Left hindlimb (tissue), 1 donor: ENCODE results near the gene BPIFA2.
"Not testable (repeated sequence)": the region's sequence is repeated elsewhere in the genome, so short reads cannot be mapped to it uniquely, and the experiment has no call there.

Experiments
- DNase-seq: peaks from one replicate; pipeline ENCODE4 v3.0.0-alpha.2; 2018

Gene BPIFA2, protein sequence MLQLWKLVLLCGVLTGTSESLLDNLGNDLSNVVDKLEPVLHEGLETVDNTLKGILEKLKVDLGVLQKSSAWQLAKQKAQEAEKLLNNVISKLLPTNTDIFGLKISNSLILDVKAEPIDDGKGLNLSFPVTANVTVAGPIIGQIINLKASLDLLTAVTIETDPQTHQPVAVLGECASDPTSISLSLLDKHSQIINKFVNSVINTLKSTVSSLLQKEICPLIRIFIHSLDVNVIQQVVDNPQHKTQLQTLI

GRCh38 chr20:33167859-33168258 lies at the start of gene BPIFA2:
Gene BPIFA2, plus strand, starts transcription at chr20:33168159. Its CDS starts 987 bp downstream, at chr20:33169146.
- DNase-seq: no peak

DNA sequence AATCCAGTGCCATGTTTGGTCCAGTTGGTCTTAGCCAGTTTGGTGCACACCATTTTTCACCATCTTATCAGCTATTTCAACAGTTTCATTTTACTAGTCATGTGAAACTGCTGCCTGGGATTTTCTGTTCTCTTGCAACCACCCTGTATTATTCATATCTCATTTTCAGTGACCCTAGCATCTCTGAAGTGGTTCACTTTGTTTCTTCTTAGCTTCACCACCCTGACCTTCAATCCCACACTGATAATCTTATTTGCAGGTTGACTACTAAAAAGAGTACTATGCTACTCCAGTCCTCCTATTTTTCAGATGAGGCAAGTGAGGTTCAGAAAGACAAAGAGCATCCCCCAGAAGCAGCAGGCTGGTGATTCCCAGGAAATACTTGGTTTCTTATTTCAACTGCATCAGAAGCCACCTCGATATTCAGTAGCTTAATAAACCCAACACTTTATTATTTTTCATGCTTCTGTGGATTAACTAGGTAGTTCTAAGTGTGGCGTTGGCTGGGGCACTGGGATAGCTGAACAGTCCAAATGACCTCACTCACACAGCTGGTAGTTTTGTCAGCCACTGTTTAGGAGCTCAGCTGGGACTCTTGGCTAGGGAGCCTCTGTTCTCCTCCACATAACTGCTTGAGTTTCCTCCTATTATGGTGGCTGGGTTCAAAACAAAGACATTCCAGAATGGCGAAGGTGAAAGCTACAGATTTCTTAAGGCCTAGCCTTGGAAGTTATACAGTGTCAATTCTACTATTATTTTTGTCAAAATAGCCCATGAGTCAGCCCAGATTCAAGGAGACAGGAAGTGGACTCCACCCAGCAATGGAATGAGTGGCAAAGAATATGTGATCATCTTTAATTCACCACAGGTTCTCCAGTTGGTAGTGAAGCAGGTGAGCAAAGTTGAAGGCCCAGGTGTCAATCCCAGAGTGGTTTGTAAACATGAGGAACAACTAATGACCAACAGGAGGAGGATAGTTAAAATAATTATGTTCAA lies 47.9 kb upstream of the BPIFA2 start:
- no peak for DNase-seq

DNA sequence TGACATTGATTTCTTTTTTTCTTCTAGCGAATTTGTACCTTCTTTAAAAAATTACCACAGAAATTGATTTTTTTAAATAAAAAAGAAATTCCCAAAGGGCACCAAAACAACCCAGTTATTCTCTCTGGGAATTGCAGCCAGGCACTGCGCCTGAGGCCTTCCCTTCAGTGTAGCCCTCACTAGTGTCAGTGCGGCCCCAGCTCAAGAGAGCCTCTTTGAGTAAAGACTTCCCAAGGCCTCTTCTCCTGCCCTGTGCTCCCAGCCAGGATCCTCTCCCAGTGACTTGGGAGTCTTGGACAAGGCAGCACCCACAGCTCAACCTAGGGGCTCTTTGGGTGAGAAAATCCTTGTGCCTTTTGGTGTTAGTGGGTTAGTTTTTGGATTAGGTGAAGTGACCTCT lies 47.0 kb upstream of the BPIFA2 start:
- no peak for DNase-seq

- DNase-seq: not testable (repeated sequence)
Measured at GRCh38 chr20:33122297-33122696, 45.7 kb upstream of the BPIFA2 start.

DNA sequence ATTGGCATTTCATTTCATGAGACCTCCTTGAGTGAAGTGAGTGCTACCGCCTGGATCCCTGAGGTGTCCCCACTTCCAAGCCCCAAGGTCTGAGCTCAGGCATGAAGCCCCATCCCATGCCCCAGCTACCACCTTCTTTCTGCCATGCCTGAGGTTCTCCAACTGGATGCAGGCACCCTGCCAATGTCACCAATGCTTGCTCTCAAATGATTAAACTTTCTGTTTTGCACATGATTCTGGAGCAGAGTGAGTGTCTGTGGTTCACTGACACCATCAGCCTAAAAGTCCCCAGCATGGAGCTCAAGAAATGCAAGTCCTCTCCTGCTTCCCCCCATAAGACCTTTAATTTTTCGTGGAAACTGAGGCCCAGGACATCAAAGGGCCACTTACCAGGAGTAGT lies 43.7 kb upstream of the BPIFA2 start:
- DNase-seq: no peak

GRCh38 chr20:33124994-33125393 lies 43.0 kb upstream of the BPIFA2 start:
- no peak for DNase-seq

DNA sequence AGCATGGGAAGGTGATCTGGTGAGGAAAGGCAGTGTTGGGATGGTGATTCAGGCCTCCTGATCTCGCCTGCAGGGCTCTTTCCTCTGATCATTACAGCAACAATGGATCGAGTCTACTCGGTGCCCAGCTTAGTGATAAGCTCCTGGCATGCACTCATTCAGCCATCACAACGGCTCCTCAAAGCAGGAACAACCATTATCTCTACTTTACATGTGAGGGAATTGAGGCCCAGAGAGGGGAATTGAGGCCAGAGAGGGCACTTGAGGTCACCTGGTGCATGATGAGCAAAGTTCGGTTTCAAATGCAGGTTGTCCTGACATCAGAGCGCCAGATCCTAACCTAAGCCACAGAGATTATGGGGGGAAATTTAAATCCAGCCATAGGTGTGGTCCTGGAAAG lies 42.0 kb upstream of the BPIFA2 start:
- no peak for DNase-seq

DNA sequence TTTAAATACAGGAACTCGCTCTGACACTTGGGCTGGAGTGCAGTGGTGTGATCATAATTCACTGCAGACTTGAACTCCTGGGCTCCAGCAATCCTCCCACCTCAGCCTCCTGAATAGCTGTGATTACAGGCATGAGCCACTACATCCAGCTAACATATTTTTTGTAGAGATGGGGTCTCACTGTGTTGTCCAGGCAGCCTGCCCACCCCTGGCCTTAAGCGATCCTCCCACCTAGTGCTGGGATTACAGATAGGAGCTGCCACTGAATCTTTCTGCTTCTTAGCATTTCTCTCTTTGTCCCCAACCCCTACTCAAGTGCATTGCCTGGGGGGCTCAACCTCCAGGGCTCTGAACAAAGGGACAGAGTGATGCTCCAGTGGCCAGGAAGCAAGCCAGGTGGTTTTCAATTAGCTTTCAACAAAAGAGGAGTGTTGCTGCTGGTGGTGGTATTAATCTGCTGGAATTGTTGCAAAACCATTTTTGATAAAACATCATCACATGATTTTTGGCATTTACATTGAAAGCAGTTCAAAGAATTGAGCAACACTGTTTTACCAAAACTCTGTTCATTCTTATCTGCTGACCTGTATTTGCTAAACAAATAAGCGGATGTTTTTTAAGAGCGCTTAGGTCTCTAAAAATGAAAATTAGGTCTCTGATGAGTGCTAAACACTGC lies 40.4 kb upstream of the BPIFA2 start:
- no peak for DNase-seq

DNA sequence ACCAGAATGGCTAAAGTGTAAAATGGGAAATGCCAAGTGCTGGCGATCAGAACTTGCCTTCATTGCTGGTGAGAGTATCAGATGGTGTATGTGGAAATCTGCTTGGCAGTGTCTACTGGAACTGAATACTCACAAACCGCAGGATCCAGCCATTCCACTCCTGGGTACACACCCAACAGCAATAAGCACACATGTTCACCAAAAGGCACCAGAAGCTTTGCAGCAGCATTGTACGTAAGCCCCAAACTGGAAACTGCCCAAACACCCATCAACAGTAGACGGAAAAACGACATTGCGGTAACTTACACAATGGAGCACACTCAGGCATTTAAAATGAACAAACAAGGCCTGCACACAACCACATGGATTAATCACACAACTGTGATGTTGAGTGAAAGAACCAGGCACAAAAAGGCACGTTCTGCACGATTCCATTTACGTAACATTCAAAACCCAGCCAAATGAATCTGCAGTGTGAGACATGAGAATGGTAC lies 37.3 kb upstream of the BPIFA2 start:
- no peak for DNase-seq

- DNase-seq: no peak
Measured at GRCh38 chr20:33131949-33132473, 35.9 kb upstream of the BPIFA2 start.

DNA sequence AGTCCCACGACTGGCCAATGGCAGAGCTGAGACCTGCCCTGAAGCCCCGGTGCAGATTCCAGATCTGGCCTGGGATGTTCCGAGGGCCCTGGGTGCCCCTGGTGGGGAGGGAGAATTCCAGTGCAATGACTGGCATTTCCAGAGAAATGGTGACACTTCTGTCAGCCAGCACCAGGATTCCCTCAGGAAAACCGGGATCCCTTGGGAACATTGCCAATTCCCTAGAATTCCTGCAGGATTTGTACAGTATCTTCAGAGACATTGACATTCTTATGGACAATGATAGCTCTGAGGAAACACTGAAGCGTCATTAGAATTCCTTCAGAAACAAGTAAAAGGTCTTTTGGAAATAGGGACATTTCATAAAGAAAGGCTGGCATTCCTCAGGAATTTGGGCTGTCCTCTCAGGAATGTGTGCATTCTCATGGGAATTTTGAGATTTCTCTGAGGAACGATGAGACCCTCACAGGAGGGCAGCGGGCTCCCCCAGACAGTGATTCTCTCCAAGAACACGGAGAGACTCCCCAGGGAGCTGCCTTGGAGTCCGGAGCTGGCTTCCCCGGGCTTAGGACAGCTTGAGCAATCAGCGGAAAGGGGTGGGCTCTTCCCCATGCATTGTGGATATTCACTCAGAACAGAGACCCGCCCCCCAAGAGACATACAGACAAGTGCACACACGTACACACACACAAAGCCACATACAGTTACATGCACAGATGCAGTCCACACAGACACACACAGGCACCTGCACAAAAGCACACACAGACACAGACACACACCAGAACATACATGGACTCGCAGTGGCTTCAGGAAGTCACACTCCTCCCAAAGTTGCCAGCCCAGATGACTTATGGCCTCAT lies 35.2 kb upstream of the BPIFA2 start:
- no peak for DNase-seq

DNA sequence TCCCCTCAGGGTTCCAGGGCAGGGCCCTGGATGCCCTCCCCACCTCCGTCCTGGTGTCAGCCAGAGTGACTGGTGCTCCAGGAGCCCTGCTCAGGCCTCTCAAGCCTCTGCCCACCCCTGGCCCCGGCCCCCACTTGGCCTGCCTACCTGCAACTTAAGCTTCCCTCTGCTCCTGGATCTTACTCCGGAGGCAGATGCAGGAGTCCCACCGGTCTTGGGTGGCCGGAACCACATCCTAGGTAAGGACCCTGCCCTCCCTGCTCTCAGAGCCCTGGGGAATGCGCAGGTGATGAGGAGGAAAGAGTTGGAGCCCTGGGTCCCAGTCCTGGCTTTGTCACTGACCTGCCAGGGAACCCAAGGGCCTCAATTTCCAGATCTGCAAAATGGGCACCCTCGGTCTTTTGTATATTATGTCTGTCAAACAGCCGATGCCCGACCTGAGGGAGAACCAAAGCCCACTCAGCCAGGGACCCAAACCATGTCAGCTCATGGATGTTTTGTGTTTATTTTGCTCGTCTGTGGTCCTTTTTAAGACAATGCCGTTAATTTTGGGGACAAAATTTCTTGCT lies 34.5 kb upstream of the BPIFA2 start:
- DNase-seq: no peak

GRCh38 chr20:33137195-33137594 lies 30.8 kb upstream of the BPIFA2 start:
- DNase-seq: no peak

DNA sequence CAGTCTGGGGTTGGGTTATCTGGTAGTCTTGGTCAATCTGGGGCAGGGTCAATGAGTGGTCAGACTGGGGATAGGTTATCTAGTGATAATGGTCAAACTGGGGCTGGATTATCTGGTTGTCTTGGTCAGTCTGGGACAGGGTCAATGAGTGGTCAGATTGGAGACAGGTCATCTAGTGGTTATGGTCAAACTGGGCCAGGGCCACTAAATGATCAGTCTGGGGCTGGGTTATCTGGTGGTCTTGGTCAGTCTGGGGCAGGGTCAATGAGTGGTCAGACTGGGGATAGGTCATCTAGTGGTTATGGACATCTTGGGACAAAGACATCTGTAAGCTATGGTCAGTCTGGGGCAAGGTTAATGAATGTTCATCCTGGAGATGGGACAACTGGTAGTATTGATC lies 28.5 kb upstream of the BPIFA2 start:
- no peak for DNase-seq

- no peak for DNase-seq
Measured at GRCh38 chr20:33145521-33145920, 22.4 kb upstream of the BPIFA2 start.

- no peak for DNase-seq
Measured at GRCh38 chr20:33147299-33147698, 20.7 kb upstream of the BPIFA2 start.

- no peak for DNase-seq
Measured at GRCh38 chr20:33148040-33148439, 19.9 kb upstream of the BPIFA2 start.

GRCh38 chr20:33154252-33154651 lies 13.7 kb upstream of the BPIFA2 start:
- no peak for DNase-seq

DNA sequence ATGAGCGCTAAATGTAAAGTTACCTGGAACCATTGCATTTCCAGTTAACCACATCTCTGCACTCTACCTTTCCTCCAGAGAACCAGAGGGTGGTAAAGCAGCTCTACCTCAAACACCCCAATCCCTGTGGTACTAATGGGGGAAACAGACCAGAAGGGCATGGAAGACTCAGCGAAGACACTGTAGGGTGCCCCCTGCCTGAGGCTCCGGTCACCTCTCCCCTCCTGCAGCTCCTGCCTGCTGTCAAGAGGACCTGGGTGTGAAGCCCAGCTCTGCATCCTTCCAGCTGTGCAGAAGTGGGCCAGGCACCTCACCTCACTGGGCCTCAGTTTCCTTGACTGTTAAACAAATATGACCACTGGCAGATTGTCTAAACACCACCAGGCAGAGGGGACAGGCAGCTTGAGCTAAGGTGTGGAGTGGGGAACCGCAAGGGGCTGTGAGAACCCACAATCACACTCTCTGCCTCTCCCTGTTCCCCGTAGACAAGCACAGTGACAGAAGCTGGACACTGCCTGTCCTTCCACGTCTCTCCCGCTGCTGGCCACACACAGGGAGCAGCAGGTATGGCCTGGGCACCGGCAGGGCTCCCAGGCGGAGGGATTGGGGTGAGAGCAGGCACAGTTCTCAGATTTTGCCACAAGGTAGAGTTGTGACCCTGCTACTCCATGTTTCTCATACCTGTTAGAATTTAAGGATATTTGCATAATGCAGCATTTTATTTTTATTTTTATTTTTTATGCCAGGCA lies 9.1 kb upstream of the BPIFA2 start:
- no peak for DNase-seq

- DNase-seq: no peak
Measured at GRCh38 chr20:33159713-33160112, 8.2 kb upstream of the BPIFA2 start.

DNA sequence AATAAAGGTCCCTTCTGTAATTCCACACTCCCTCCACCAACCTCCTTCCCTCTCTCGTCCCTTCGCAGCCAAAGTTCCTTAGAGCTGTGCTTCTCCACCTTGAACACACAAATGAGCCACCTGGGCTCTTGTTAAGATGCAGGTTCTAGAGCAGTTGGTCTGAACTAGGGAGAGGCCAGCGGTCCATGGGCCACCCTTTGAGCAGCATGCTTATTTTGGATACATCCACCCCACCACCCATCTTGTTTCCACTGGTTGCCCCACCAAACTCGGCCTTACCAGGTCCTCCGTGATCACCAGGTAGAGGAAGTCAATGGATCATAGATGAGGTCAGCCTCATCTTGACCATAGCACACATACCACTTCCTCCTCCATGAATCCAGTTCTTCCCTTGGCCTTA lies 7.3 kb upstream of the BPIFA2 start:
- no peak for DNase-seq
